K562 (cell line): ENCODE data around the gene MAP3K20. TPM values are rescaled to one million over a fixed set of nuclear protein-coding genes. Genes with fewer than 3 reads are reported as not detected.

Experiments used
- ATAC-seq: fragments of 200-7000 bp; cut with Tn5 transposase; 3 replicates; pipeline ENCODE4 v1.9.1; 2020; ENCODE audit warnings: moderate library complexity
- BruUV-seq: library from RNA; stranded (reverse); fragments of 400-500 nt; replicated peaks from 2 replicates; lab custom pipeline; 2021; lab: Mats Ljungman, UMichigan
- CTCF ChIA-PET: fragments of 300-600 bp; formaldehyde crosslinking; extraction: SDS; loops from one replicate; lab custom pipeline; 2021; ENCODE audit warnings: low intra/inter-chr PET ratio; lab: Yijun Ruan, JAX
- POLR2A ChIA-PET: fragments of 300-600, 350-650 bp; sonication (Branson Sonifier 250); formaldehyde crosslinking; extraction: SDS; loops from one replicate; lab custom pipeline; 2021; ENCODE audit warnings: antibody characterized with exemption, inconsistent platforms; lab: Yijun Ruan, JAX
- DNase-seq, 4 experiments: peaks; one replicate each; pipeline versions ENCODE4 v3.0.0 to v3.0.0-alpha.2; 2011 to 2018; ENCODE audit warnings: low spot score in 3 of 4, mixed read lengths in 3 of 4; ENCODE audit errors: extremely low read depth in 1 of 4
- FAIRE-seq: peaks from 2 replicates; lab custom pipeline; 2011; peaks lifted over from hg19 to GRCh38; lab: Jason Lieb, UNC
- H2AFZ ChIP-seq: 2 replicates; pipeline ENCODE4 v1.6.0; 2011; ENCODE audit warnings: low read depth, low read length, control low read depth, inconsistent platforms
- H3K27ac ChIP-seq: fragments of 200-600 bp; 3 replicates; pipeline ENCODE4 v1.8.0; 2011; ENCODE audit warnings: low read depth, mild to moderate bottlenecking, control low read depth, inconsistent platforms, low read length, moderate library complexity, mixed read lengths; ENCODE audit errors: extremely low read depth
- H3K27me3 ChIP-seq, 2 experiments: fragments of 300-600 bp in 1 of 2; 2 replicates in 1 of 2; 3 replicates in 1 of 2; pipeline versions ENCODE4 v1.6.0 to v1.8.0; 2011; ENCODE audit warnings: inconsistent platforms in 2 of 2, low read length in 2 of 2, mild to moderate bottlenecking in 1 of 2, mixed read lengths in 1 of 2, moderate library complexity in 1 of 2; ENCODE audit not compliant: control insufficient read depth in 2 of 2, insufficient read depth in 2 of 2
- H3K36me3 ChIP-seq: fragments of 300-600 bp; 3 replicates; pipeline ENCODE4 v1.8.0; 2011; ENCODE audit warnings: mild to moderate bottlenecking, low read length, inconsistent platforms; ENCODE audit not compliant: control insufficient read depth, insufficient read depth
- H3K4me1 ChIP-seq, 2 experiments: fragments of 200-600 bp in 1 of 2; replicated peaks in 1 of 2; 2 replicates in 1 of 2; 3 replicates in 1 of 2; pipeline versions ENCODE4 v1.5.1 to v1.8.0; 2011; ENCODE audit warnings: inconsistent platforms in 2 of 2, low read length in 2 of 2, mild to moderate bottlenecking in 1 of 2, mixed read lengths in 1 of 2, moderate library complexity in 1 of 2; ENCODE audit not compliant: control insufficient read depth in 2 of 2, insufficient read depth in 2 of 2
- H3K4me2 ChIP-seq: 2 replicates; pipeline ENCODE4 v1.6.1; 2011; ENCODE audit warnings: low read length, control low read depth, inconsistent platforms, mixed read lengths; ENCODE audit not compliant: insufficient read depth
- H3K4me3 ChIP-seq: fragments of 200-600 bp; sonication (generic), shearing (Covaris generic); 2 replicates; pipeline ENCODE4 v1.5.1; 2016; ENCODE audit warnings: control low read depth, inconsistent platforms
- H3K79me2 ChIP-seq: fragments of 200-600 bp; 3 replicates; pipeline ENCODE4 v1.8.0; 2011; ENCODE audit warnings: low read length, inconsistent platforms; ENCODE audit not compliant: control insufficient read depth, insufficient read depth
- H3K9ac ChIP-seq, 2 experiments: 2 replicates each; pipeline versions ENCODE4 v1.6.0 to v1.6.1; 2011; ENCODE audit warnings: low read depth in 2 of 2, low read length in 2 of 2, control low read depth in 1 of 2, inconsistent platforms in 1 of 2, mild to moderate bottlenecking in 1 of 2, mixed read lengths in 1 of 2; ENCODE audit not compliant: insufficient read depth in 1 of 2
- H3K9me1 ChIP-seq: one replicate; pipeline ENCODE4 v1.6.0; 2011; ENCODE audit warnings: inconsistent platforms, mild to moderate bottlenecking, low read length, moderate library complexity; ENCODE audit not compliant: control insufficient read depth, insufficient read depth
- H3K9me3 ChIP-seq: replicated peaks from 2 replicates; pipeline ENCODE4 v1.5.1; 2011; ENCODE audit warnings: low read depth, low read length, inconsistent platforms; ENCODE audit not compliant: control insufficient read depth, insufficient read depth
- H4K20me1 ChIP-seq: replicated peaks from 2 replicates; pipeline ENCODE4 v1.6.1; 2011; ENCODE audit warnings: low read length, inconsistent platforms, mixed read lengths; ENCODE audit not compliant: control insufficient read depth, insufficient read depth
- E2F4 ChIP-seq: sonication (generic); formaldehyde crosslinking; IDR thresholded peaks from 2 replicates; pipeline ENCODE4 v1.8.0; 2022; ENCODE audit warnings: mild to moderate bottlenecking, low read depth, missing genetic modification reagents
- KAT7 ChIP-seq: sonication (generic); formaldehyde crosslinking; IDR thresholded peaks from 2 replicates; pipeline ENCODE4 v1.8.0; 2022; ENCODE audit warnings: missing genetic modification reagents, mild to moderate bottlenecking, borderline replicate concordance
- SMARCE1 ChIP-seq: fragments of 450-650 bp; IDR thresholded peaks from 2 replicates; pipeline ENCODE4 v1.7.1; 2016; ENCODE audit warnings: mild to moderate bottlenecking
- SREBF2 ChIP-seq: sonication (generic); formaldehyde crosslinking; IDR thresholded peaks from 2 replicates; pipeline ENCODE4 v1.4.0; 2020; ENCODE audit warnings: mild to moderate bottlenecking, missing genetic modification reagents
- TGIF2 ChIP-seq: sonication (generic); formaldehyde crosslinking; IDR thresholded peaks from 2 replicates; pipeline ENCODE4 v1.8.1; 2022; ENCODE audit warnings: mild to moderate bottlenecking, missing genetic modification reagents, moderate library complexity
- ZNF431 ChIP-seq: sonication (generic); formaldehyde crosslinking; IDR thresholded peaks from 2 replicates; pipeline ENCODE4 v1.8.0; 2022; ENCODE audit warnings: mild to moderate bottlenecking, missing genetic modification reagents
- WGBS: fragments of 100-300 bp; shearing (Covaris generic); methylation state at CpG from one replicate; pipeline ENCODE4 v1.1.6; 2016; ENCODE audit warnings: low coverage, mixed read lengths; ENCODE audit not compliant: insufficient coverage; ENCODE audit errors: missing lambda C conversion rate; 5-methylcytosine and 5-hydroxymethylcytosine counted together
- in situ Hi-C: fragments of 300-500 bp; cut with MboI; formaldehyde crosslinking; loops from 4 replicates; pipeline ENCODE4 v1.15.0; 2018; ENCODE audit warnings: inconsistent platforms, mixed read lengths
- intact Hi-C: fragments of 100-400 bp; cut with micrococcal nuclease; formaldehyde crosslinking; loops from 2 replicates; pipeline ENCODE4 v1.14.2; 2022
- polyA plus RNA-seq, 8 experiments: library from polyadenylated mRNA; depleted of rRNA in 4 of 8; stranded (reverse) in 5 of 8; unstranded in 3 of 8; fragments of >200 nt; fragmentation: Nextera tagmentation in 2 of 8; fragmentation: Illumina TruSeq in 1 of 8; extraction: Ambion mirVana in 2 of 8; extraction: Trizol in 1 of 8; gene quantifications; 2 replicates each; pipeline versions ENCODE4 v1.2.1 to v1.2.3, GENCODE V29; 2011 to 2014; ENCODE audit warnings: inconsistent platforms in 1 of 8, missing spikeins in 1 of 8
- total RNA-seq, 7 experiments: library from RNA; depleted of rRNA in 6 of 7; stranded (reverse); fragments of >200 nt in 6 of 7; fragmentation: Illumina TruSeq in 2 of 7; extraction: Trizol in 2 of 7; gene quantifications; 2 replicates each; pipeline versions ENCODE4 v1.2.1 to v1.2.3, GENCODE V29; 2011 to 2021; ENCODE audit warnings: low replicate concordance in 1 of 7

MAP3K20 gene
- total and polyA plus RNA-seq, 9 of the 15 experiments (the other 6 are each of a cell fraction or from before 2014, with no cell fraction given) = 9.8 to 34.2 (median 27.3) TPM

DNA sequence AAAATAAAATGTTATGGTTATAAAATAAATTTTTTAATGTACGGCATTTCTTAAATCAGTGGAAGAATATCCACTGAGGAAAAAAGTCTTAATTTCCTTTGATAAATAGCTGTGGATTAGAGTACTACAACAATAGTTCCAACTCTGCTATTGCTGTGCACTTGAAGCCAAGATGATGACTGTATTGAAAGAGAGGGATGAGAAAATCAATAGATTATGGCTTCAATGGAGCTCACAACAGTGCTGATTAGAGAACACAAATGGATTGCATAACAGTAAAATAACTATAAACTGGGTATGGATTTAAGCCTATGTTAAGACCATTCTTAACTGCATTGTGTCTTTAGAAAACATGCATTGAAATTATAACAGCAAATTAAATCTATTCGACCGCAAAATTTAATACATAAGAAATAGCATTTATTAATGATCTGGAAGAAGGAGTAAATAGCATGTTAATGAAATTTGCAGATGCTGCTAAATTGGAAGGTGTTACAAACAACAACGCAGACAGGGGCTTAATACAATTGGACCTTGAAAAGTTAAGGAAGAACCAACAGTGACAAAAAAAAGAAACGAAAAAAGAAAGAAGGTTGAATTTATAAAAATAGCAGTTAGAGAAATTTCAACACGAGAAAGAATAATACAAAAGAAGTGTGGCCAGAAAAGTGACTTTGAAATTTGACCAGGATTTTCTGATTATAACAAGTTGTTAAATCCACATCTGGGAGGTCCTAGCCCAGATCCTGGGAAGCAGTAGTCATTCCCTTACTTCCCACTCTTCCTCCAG is 8.6 kb upstream of the MAP3K20 start (continued):
- TF ChIP-seq SREBF2 (CRISPR knock-in tag) = no peak

- H2AFZ ChIP-seq = peak overlapping the region; percentile 85
- 27% methylated on average over 11 of the region's 25 CpGs for WGBS
- FAIRE-seq (no peak), ATAC-seq (no peak), DNase-seq (no peak)
- peaks cover 0 to 7% of the 10 kb centered on the region in 2 experiments; a peak in 1 of 5 replicates for H3K27me3 ChIP-seq
- CTCF ChIA-PET = interaction anchor here (1.2 kb wide), 1 partner anchor 48 kb away, joined by 10 read pairs; no protein-coding TSS in a partner anchor
- intact Hi-C loops = loop anchor here (2.0 kb wide), 1 partner anchor 48 kb away; no protein-coding TSS in a partner anchor
- in situ Hi-C loops = no loop called here
- peak overlapping the region; percentile 85 to 99 for H3K9ac ChIP-seq
- H3K27ac ChIP-seq = peak overlapping the region; percentile 78
- peak overlapping the region; percentile 86 for H3K4me2 ChIP-seq
- 0 out of 3 replicates have a peak, but pooled peaks cover 2% of the 10 kb centered on the region for H3K36me3 ChIP-seq
- POLR2A ChIA-PET = interaction anchor here (1.3 to 2.2 kb wide), 2 partner anchors 10 to 16 kb away, joined by 3 to 7 read pairs; no protein-coding TSS in a partner anchor
- no peaks in the 10 kb centered on the region for H3K9me3 ChIP-seq
- peaks cover 17% of the 10 kb centered on the region in 2 experiments; a peak in 4 of 5 replicates for H3K4me1 ChIP-seq
- BruUV-seq = TSS peak; percentile 86
- peak overlapping the region; percentile 66 for H3K4me3 ChIP-seq
- peaks cover 44% of the 10 kb centered on the region for H3K79me2 ChIP-seq
- H4K20me1 ChIP-seq = no peaks in the 10 kb centered on the region
- no peaks in the 10 kb centered on the region for H3K9me1 ChIP-seq
- TF ChIP-seq ZNF431 (CRISPR knock-in tag) (peak; percentile 8; the same call in 1 of the 2 replicates), SMARCE1 (0 out of 2 replicates have a peak, but pooled peaks have one; percentile 24), KAT7 (CRISPR knock-in tag) (0 out of 2 replicates have a peak, but pooled peaks have one; percentile 14), TGIF2 (CRISPR knock-in tag) (0 out of 2 replicates have a peak, but pooled peaks have one; percentile 56), E2F4 (CRISPR knock-in tag) (no peak)
These were observed 428 bp upstream of the MAP3K20 start for GRCh38 chr2:173075056-173075780.
